ENCODE data around the gene HEXD. TPM values are rescaled to one million over a fixed set of nuclear protein-coding genes. Genes with fewer than 3 reads are reported as not detected.
"Not testable (repeated sequence)": the region's sequence is repeated elsewhere in the genome, so short reads cannot be mapped to it uniquely, and the experiment has no call there.

The HEXD gene
- total RNA-seq, 1 donor, result 9.4 TPM

DNA sequence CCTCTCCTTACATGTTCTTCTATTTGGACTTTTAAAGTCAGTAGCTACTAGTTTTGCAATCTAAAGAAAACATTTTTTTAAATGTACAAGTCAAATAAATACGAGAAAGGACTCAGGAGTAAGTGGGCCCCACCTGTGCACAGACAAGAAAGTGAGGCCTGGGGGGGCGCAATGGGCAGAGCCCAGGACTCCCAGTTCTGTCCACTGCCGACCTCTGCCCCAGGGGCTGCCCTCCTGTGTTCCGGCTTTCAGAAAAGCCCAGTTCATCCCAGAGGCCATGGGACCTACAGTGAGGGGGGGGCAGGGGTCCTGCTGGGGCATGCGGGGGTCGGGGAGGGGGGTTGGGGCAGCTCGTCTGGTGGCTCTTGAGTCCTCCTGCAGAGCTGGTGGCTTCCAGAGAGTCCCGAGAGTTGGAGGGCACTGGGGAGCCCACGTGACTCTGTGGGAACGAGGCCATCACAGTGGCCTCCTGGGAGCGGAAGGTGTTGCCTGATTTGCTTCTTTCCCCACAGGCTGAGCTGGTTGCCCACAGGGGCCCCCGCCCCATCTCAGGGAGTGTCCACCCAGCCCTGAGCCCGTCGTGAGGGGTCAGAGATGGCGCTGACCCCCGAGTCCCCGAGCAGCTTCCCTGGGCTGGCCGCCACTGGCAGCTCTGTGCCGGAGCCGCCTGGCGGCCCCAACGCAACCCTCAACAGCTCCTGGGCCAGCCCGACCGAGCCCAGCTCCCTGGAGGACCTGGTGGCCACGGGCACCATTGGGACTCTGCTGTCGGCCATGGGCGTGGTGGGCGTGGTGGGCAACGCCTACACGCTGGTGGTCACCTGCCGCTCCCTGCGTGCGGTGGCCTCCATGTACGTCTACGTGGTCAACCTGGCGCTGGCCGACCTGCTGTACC, 44.2 kb upstream of the HEXD start:
- DNase-seq (ENCODE audit: low read depth), result no peak
- TF ChIP-seq CTCF (IDR thresholded peaks at IDR 0.05; ENCODE audit: insufficient read depth, low read length), result no peak
- no peak overlapping the region for H3K4me3 ChIP-seq (ENCODE audit: low read depth, low read length)

DNA sequence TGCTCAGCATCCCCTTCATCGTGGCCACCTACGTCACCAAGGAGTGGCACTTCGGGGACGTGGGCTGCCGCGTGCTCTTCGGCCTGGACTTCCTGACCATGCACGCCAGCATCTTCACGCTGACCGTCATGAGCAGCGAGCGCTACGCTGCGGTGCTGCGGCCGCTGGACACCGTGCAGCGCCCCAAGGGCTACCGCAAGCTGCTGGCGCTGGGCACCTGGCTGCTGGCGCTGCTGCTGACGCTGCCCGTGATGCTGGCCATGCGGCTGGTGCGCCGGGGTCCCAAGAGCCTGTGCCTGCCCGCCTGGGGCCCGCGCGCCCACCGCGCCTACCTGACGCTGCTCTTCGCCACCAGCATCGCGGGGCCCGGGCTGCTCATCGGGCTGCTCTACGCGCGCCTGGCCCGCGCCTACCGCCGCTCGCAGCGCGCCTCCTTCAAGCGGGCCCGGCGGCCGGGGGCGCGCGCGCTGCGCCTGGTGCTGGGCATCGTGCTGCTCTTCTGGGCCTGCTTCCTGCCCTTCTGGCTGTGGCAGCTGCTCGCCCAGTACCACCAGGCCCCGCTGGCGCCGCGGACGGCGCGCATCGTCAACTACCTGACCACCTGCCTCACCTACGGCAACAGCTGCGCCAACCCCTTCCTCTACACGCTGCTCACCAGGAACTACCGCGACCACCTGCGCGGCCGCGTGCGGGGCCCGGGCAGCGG, 43.4 kb upstream of the HEXD start:
- H3K4me3 ChIP-seq (ENCODE audit: low read depth, low read length), result no peak overlapping the region
- no peak for TF ChIP-seq CTCF (IDR thresholded peaks at IDR 0.05; ENCODE audit: insufficient read depth, low read length)
- no peak for DNase-seq (ENCODE audit: low read depth)

DNA sequence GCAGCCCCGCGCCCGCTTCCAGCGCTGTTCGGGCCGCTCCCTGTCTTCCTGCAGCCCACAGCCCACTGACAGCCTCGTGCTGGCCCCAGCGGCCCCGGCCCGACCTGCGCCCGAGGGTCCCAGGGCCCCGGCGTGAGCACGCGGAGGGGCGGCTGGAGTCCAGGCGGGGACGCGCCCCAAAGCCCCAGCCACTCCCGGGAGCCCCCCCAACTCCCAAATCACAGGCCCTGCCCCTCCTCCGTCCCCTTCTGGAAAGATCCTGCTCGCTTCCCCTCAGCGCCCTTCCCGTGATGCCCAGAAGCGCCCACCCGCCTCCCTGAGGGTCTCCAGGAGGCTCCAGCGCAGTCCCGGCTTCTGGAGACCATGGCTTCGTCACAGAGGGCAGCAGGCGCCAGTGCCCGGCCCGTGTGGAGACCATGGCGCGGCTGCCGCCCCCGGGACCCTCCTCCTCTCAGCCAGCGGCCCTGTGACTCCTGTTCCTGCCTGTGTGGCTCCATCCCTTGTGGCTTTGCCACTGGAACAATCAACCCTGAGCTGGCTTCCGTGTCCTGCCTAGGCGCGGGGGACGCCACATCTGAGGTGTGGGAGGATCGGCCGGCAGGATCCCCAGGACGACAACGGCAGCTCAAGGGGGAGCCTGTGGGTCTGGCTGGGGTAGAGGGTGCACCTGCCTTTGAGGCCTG, 42.6 kb upstream of the HEXD start:
- TF ChIP-seq CTCF (IDR thresholded peaks at IDR 0.05; ENCODE audit: insufficient read depth, low read length), result no peak

DNA sequence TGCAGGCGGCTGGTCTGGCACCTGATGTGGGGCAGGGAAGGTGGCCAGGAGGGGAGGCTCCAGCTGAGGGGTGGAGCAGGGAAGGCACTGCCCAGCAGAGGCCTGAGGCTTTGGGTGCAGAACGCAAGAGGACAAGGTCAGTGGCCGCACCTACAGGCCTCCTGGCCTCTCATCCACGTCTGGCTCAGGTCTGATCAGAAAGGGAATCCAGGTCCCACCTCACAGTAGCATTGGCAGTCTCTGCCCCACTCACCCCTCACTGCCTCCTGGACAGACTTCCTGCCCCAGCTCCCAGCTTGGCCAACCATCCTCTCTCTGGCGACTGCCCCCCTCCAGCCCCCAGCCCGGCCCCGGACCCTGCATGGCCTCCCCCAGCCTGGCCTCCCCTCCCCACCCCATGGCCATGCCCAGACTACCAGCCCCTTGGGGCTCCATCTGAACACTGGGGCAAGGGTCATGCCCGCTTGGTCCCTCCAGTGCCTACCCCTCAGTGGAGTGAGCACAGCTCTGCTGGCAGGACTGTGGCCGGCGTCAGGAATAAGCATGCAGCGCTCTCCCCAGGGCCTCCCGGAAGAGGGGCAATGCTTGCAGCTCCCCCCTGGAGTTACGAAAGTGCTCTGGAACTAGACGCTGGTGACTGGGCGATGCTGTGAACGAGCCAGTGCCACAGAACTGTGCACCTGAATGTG, 42.0 kb upstream of the HEXD start:
- no peak for DNase-seq (ENCODE audit: low read depth)
- H3K4me3 ChIP-seq (ENCODE audit: low read depth, low read length), result no peak overlapping the region
- TF ChIP-seq CTCF (IDR thresholded peaks at IDR 0.05; ENCODE audit: insufficient read depth, low read length), result no peak

More for the DNA sequence above, 42.6 kb upstream of the HEXD start:
- H3K4me3 ChIP-seq (ENCODE audit: low read depth, low read length), result no peak overlapping the region
- no peak for DNase-seq (ENCODE audit: low read depth)

GRCh38 chr17:82377294-82377693, 40.9 kb upstream of the HEXD start:
- H3K4me3 ChIP-seq (ENCODE audit: low read depth, low read length); DNase-seq (ENCODE audit: low read depth): not testable (repeated sequence)

DNA sequence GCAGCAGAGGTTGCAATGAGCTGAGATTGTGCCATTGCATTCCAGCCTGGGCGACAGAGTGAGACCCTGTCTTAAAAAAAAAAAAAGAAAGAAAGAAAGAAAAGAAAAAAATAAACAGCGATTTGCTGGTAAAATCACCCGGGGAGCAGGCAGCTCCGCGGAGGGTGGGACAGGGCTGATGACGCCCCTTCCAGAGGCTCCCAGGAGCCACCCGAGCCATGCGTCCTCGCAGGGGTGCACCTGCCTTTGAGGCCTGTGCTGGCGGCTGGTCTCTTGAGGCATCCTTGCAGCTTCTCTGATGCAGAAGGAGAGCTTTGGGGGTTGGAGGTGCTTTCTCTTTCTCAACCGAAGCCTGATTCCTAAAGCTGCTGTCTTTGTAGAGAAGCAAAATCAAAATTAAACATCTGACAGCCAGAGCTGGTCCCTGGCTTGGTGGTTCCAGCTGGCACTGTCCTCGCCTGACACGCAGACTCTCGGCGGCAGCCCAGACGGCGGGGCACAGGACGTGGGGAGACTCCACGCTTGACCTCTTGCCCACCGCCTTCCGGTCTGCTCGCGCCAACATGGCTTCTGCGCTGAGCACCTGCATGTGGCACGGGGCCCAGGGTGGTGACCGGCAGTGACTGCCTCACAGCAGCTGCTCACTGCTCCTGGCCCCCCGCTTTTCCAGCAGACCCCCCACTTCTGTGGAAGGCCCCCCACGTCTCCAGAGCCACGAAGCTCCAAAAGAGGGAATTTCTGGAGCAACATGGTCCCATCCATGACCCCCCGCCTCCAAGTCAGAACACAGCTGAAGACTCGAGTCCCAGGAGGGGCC, 40.0 kb upstream of the HEXD start:
- no peak overlapping the region for H3K4me3 ChIP-seq (ENCODE audit: low read depth, low read length)
- DNase-seq (ENCODE audit: low read depth), result no peak
- no peak for TF ChIP-seq CTCF (IDR thresholded peaks at IDR 0.05; ENCODE audit: insufficient read depth, low read length)
